ENCODE measurements around the gene NTM.

Gene NTM

DNA sequence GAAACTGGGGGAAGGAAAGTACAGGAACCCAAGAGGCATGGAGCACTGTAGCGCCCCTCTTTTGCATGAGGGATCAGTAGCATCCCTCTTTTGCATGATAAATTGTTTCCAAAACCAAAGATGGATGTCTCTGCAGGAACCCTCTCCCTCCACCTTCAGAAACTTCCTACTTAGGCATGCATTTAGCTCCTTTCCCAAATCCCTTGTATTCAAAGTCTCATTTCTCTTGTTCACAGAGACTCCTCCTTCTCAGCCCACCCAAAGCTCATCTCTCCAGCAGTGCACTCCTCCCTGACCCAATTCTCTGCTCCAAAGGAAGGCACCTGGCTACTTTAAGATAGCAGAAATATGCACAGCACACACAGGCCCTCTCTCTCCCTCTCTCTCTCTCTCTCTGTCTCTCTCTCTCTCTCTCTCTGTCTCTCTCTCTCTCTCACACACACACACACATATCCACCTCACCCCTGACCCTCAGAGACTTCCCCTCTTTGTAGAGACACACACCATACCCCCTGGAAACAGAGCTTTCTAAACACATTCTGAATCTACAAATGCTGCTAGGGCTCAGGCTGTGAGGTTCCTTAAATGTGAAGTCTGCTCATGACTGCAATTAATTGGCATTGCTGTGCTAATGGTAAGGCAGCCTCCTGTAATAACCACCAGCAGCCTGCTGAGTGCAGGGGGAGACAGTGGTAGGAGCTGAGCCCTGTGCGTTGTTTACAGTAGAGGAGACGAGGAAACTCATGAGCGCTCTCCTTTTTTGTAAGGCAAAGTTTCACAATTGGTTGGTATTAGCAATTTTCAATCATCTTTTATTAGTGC is 519.6 kb downstream of the NTM start:
- no peak for DNase-seq (ENCODE audit: low read depth)
- no peak for TF ChIP-seq CTCF (IDR thresholded peaks at IDR 0.05; ENCODE audit: control insufficient read depth, extremely low read depth, insufficient read depth)
- H3K4me3 ChIP-seq (ENCODE audit: low read depth, low read length): no peak overlapping the region

- no peak overlapping the region for H3K4me3 ChIP-seq (ENCODE audit: low read depth, low read length)
Observed at GRCh38 chr11:131893103-131893890, 522.9 kb downstream of the NTM start.

GRCh38 chr11:131893988-131894387 is 523.6 kb downstream of the NTM start:
- DNase-seq (ENCODE audit: low read depth): no peak
- no peak for TF ChIP-seq CTCF (IDR thresholded peaks at IDR 0.05; ENCODE audit: control insufficient read depth, extremely low read depth, insufficient read depth)
- H3K4me3 ChIP-seq (ENCODE audit: low read depth, low read length): no peak overlapping the region

More at GRCh38 chr11:131893103-131893890, 522.9 kb downstream of the NTM start:
- no peak for DNase-seq (ENCODE audit: low read depth)
- no peak for TF ChIP-seq CTCF (IDR thresholded peaks at IDR 0.05; ENCODE audit: control insufficient read depth, extremely low read depth, insufficient read depth)

DNA sequence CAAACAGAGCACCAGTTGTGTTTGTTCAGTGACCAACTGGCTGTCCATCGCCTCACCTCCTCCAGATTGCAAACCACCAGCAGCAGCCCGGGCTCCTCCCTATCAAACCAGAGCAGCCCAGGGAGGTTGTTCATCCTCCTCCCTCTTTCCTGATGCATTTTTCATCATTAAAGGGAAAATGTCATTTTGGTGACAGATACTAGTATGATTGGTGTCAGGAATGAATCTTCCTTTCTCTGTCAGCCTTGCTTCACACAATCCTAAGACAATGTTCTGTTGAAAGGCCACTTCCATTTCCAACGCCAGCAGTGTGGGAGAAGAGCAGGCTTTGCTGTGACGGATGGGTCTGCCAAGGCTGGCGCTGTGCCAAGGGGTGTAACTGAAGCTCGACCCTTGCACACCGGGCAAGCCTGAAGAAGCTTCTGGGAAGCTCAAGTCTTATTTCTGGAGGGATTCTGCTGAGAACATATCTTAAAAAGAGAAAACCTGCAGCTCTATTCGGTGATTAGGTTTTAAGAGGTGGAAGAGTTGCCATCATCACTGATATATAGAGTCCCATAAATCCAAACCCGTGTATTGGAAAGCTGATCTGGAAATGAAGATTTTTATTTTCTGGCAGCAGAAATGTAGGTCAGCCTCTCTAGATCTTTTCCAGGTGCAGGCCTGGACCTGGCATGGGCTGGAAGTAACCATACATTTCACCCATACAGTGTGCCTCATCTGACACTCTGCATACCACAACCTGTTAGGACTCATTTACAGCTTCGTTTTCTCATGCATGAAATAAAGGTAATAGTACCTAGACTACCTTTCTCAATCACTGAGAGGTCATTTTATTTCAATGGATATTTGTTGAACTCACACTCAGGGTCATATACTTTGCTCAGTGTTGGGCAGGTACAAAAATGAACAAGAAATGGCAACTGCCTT is 524.5 kb downstream of the NTM start:
- DNase-seq (ENCODE audit: low read depth): no peak
- no peak for TF ChIP-seq CTCF (IDR thresholded peaks at IDR 0.05; ENCODE audit: control insufficient read depth, extremely low read depth, insufficient read depth)
- no peak overlapping the region for H3K4me3 ChIP-seq (ENCODE audit: low read depth, low read length)

GRCh38 chr11:131895865-131896264 is 525.5 kb downstream of the NTM start:
- H3K4me3 ChIP-seq (ENCODE audit: low read depth, low read length): no peak overlapping the region
- TF ChIP-seq CTCF (IDR thresholded peaks at IDR 0.05; ENCODE audit: control insufficient read depth, extremely low read depth, insufficient read depth): no peak
- no peak for DNase-seq (ENCODE audit: low read depth)

- H3K4me3 ChIP-seq (ENCODE audit: low read depth, low read length): peak overlapping the region; percentile 24; the same call in 1 of the 2 replicates
- no peak for TF ChIP-seq CTCF (IDR thresholded peaks at IDR 0.05; ENCODE audit: control insufficient read depth, extremely low read depth, insufficient read depth)
- DNase-seq (ENCODE audit: low read depth): peak; percentile 89
Observed at GRCh38 chr11:131896978-131897615, 526.7 kb downstream of the NTM start.
